ENCODE results near the gene ABCF2. TPM values are rescaled to one million over a fixed set of nuclear protein-coding genes. Genes with fewer than 3 reads are reported as not detected.
A peak's percentile ranks its signal among the peaks of the same experiment; 100 is the strongest.

Gene ABCF2
- total RNA-seq, 1 donor from 2014 or later = 63.4 TPM

GRCh38 chr7:151175047-151175792, 51.8 kb downstream of the ABCF2 start:
- no peak for DNase-seq (ENCODE audit: low spot score)
- Mint-ChIP-seq H3K4me1 (ENCODE audit: low read depth) (peaks cover 4% of the 10 kb centered on the region), H3K27me3 (ENCODE audit: low read depth) (peaks cover 29% of the 10 kb centered on the region), H3K9me3 (no peaks in the 10 kb centered on the region), H3K27ac (no peak overlapping the region), H3K4me3 (ENCODE audit: low read depth) (no peak overlapping the region), H3K36me3 (ENCODE audit: low read depth) (no peaks in the 10 kb centered on the region)
- intact Hi-C loops (cut with micrococcal nuclease) = no loop called here

- Mint-ChIP-seq H3K27me3 (ENCODE audit: low read depth) (peaks cover 36% of the 10 kb centered on the region), H3K9me3 (no peaks in the 10 kb centered on the region), H3K4me3 (ENCODE audit: low read depth) (no peak overlapping the region), H3K4me1 (ENCODE audit: low read depth) (peaks cover 4% of the 10 kb centered on the region), H3K27ac (no peak overlapping the region), H3K36me3 (ENCODE audit: low read depth) (no peaks in the 10 kb centered on the region)
- no peak for DNase-seq (ENCODE audit: low spot score)
- intact Hi-C loops (cut with micrococcal nuclease) = no loop called here
Measured at GRCh38 chr7:151174246-151175046, 52.6 kb downstream of the ABCF2 start.

DNA sequence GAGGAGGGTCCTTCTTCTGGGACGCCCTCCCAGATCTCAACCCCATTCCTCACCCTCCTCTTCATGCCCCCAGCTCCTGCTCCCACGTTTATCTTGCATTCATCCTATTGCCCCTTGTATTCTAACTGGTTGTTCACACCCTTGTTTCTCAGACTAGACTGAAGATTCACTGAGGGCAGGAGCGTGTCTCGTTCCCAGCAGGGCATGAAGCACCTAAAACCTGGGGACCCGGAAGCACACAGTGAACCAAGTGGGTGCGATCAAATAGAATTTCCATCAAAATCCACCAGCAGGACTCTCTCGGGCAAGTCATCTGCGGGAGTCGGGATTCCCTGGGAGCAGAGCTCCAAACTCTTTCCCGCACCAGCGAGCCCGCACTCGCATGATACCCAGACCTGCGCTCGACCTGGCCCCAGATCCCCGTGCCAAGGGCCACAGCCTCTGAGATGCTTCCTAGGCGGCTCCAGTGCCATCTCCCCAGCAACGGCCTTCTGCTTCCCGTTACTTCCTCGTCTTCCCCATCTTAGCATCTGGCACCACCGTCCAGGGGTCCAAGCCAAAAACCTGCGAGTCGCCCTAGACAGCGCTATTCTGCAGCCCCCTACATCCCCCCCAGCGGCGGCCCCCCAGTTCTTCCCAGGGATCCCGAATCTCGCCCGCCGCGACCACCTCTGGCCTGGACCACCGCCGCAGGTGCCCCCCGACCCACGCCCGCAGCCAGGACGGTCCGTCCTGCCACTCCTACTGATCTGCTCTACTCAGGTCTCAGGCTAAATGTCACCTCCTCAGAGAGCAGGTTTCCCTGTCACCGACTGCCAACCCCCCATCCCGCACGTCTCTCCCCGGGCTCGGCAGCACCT, 53.4 kb downstream of the ABCF2 start:
- no peak overlapping the region for H3K4me3 Mint-ChIP-seq (ENCODE audit: low read depth)
- H3K4me1 Mint-ChIP-seq (ENCODE audit: low read depth) = peaks cover 5% of the 10 kb centered on the region
- DNase-seq (ENCODE audit: low spot score) = no peak
- H3K36me3 Mint-ChIP-seq (ENCODE audit: low read depth) = no peaks in the 10 kb centered on the region
- intact Hi-C loops (cut with micrococcal nuclease) = no loop called here
- H3K9me3 Mint-ChIP-seq = no peaks in the 10 kb centered on the region
- H3K27ac Mint-ChIP-seq = no peak overlapping the region
- H3K27me3 Mint-ChIP-seq (ENCODE audit: low read depth) = peaks cover 43% of the 10 kb centered on the region

- peak; percentile 72 for DNase-seq (ENCODE audit: low spot score)
- H3K4me3 Mint-ChIP-seq (ENCODE audit: low read depth) = no peak overlapping the region
- H3K36me3 Mint-ChIP-seq (ENCODE audit: low read depth) = no peaks in the 10 kb centered on the region
- H3K4me1 Mint-ChIP-seq (ENCODE audit: low read depth) = peaks cover 9% of the 10 kb centered on the region
- peaks cover 47% of the 10 kb centered on the region for H3K27me3 Mint-ChIP-seq (ENCODE audit: low read depth)
- intact Hi-C loops (cut with micrococcal nuclease) = loop anchor here (1.0 kb wide), 1 partner anchor 48 kb away; no protein-coding TSS in a partner anchor
- no peaks in the 10 kb centered on the region for H3K9me3 Mint-ChIP-seq
- no peak overlapping the region for H3K27ac Mint-ChIP-seq
Measured at GRCh38 chr7:151172273-151173141, 54.5 kb downstream of the ABCF2 start.

GRCh38 chr7:151168787-151169162, 58.2 kb downstream of the ABCF2 start:
- Mint-ChIP-seq H3K36me3 (ENCODE audit: low read depth) (no peaks in the 10 kb centered on the region), H3K27me3 (ENCODE audit: low read depth) (peaks cover 39% of the 10 kb centered on the region), H3K9me3 (no peaks in the 10 kb centered on the region), H3K4me1 (ENCODE audit: low read depth) (peaks cover 9% of the 10 kb centered on the region), H3K4me3 (ENCODE audit: low read depth) (peak overlapping the region; percentile 62), H3K27ac (no peak overlapping the region)
- intact Hi-C loops (cut with micrococcal nuclease) = loop anchor here (5.0 kb wide), 1 partner anchor 79 kb away; the partner anchor contains the start of gene SMARCD3
- DNase-seq (ENCODE audit: low spot score) = no peak

GRCh38 chr7:151168003-151168786, 58.8 kb downstream of the ABCF2 start:
- intact Hi-C loops (cut with micrococcal nuclease) = loop anchor here (5.0 kb wide), 1 partner anchor 79 kb away; the partner anchor contains the start of gene SMARCD3
- DNase-seq (ENCODE audit: low spot score) = peak; percentile 46
- Mint-ChIP-seq H3K27me3 (ENCODE audit: low read depth) (peaks cover 39% of the 10 kb centered on the region), H3K4me1 (ENCODE audit: low read depth) (peaks cover 9% of the 10 kb centered on the region), H3K36me3 (ENCODE audit: low read depth) (no peaks in the 10 kb centered on the region), H3K4me3 (ENCODE audit: low read depth) (peak overlapping the region; percentile 62), H3K9me3 (no peaks in the 10 kb centered on the region), H3K27ac (no peak overlapping the region)

DNA sequence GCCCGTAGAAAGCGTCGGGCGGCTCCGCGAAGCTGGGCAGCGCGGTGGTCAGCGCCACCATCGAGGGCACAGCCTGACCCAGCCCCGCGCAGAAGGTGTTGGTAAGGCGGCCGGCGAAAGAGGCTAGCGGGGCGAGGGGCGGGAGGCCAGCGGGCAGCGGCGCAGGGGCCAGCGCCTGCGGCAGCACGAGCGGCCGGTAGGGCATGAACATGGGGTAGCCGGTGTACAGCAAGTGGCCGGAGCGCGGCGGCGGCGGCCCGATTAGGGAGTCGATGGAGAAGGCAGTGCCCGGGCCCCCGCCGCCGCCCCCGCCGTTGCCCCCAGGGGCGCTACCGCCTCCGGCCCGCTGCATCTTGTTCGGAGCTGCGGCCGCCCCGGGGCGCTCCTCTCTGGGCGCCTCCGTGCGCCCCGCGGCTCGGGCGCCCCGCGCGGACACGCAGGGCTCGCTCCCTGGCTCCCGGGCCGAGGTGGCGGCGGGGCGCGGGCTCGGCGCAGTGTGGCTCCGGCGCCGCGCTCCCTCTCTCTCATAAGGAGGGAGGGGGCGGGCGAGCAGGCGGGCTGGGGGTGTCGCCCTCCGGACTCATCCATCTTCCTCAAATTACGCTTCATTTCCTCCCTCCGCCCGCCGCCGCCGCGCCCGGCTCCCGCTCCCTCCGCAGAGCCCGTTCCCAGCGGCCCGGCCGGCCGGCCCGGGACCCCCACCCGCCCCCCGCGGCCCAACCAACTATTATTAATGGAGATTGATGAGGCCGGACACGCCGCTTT, 59.6 kb downstream of the ABCF2 start, which contains the start of gene GBX1:
Gene GBX1, minus strand, starts transcription at position 498 of the 765 bp plus-strand sequence. Its CDS starts 146 bp downstream, at position 352.
- Mint-ChIP-seq H3K4me3 (ENCODE audit: low read depth) (peak within 1 kb of the TSS; percentile 62), H3K27me3 (ENCODE audit: low read depth) (peaks cover 34% of the 10 kb centered on the region), H3K27ac (no peak within 1 kb of the TSS), H3K9me3 (no peaks in the 10 kb centered on the region), H3K36me3 (ENCODE audit: low read depth) (no peaks in the 10 kb centered on the region), H3K4me1 (ENCODE audit: low read depth) (peaks cover 8% of the 10 kb centered on the region)
- intact Hi-C loops (cut with micrococcal nuclease) = loop anchor here (5.0 kb wide), 1 partner anchor 80 kb away; the partner anchor contains the start of gene SMARCD3
- no peak for DNase-seq (ENCODE audit: low spot score)

DNA sequence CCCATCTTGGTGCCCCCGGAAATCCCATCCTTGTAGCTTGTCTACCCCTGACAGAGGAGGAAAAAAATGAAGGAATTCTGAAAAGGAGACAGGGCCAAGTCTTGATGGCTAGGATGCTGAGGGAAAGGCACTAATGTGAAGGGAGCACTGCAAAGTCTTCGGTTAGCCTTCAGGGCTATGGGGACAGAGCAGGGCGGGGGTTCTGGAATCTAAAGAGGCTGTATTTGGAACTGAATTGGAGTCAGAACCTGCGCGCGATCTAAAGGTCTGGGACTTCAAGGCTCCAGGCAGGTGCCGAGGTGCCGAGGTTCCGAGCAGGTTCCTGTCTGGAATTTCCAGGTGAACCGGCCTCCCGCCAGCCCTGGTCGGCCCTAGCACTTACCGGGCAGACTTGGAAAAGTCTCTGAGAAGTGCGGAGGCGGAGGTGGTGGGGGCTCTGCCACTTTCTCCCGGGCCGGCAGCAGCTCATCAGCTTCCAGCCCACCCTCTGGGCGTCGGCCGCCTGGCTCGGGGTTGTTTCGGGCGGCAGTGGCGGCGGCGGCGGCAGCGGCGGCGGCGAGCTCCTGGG, 60.3 kb downstream of the ABCF2 start:
- Mint-ChIP-seq H3K36me3 (ENCODE audit: low read depth) (no peaks in the 10 kb centered on the region), H3K4me3 (ENCODE audit: low read depth) (no peak overlapping the region), H3K27me3 (ENCODE audit: low read depth) (peaks cover 28% of the 10 kb centered on the region), H3K27ac (no peak overlapping the region), H3K9me3 (no peaks in the 10 kb centered on the region), H3K4me1 (ENCODE audit: low read depth) (peaks cover 5% of the 10 kb centered on the region)
- intact Hi-C loops (cut with micrococcal nuclease) = loop anchor here (5.0 kb wide), 1 partner anchor 81 kb away; the partner anchor contains the start of gene SMARCD3
- no peak for DNase-seq (ENCODE audit: low spot score)

Measured in activated T-helper 2 cell treated with anti-CD3 and anti-CD28 coated beads, Interferon-gamma antibody, Interleukin-2, Interleukin-4, amounts not matched to agents 10 μg/mL and 5 μg/mL and 100 μg/mL, durations not matched to agents 14 hours and 24 hours and 36 hours (primary cell).